ENCODE data around the gene RSU1.

Gene RSU1

GRCh38 chr10:16776896-16777295 lies 40.3 kb downstream of the RSU1 start:
- Histone ChIP-seq H3K27ac (ENCODE audit: low read length) (no peak overlapping the region), H2AFZ (ENCODE audit: low read depth, low read length) (no peak overlapping the region), H3K79me2 (ENCODE audit: low read length) (no peaks in the 10 kb centered on the region), H4K20me1 (ENCODE audit: insufficient read depth, low read length) (no peaks in the 10 kb centered on the region), H3K36me3 (replicated peaks; ENCODE audit: low read depth, low read length) (no peaks in the 10 kb centered on the region), H3K9ac (ENCODE audit: low read length) (no peak overlapping the region), H3K4me2 (ENCODE audit: low read length) (no peak overlapping the region), H3K4me3 (ENCODE audit: low read length) (no peak overlapping the region), H3K27me3 (ENCODE audit: low read depth, low read length) (no peaks in the 10 kb centered on the region), H3K9me3 (ENCODE audit: insufficient read depth, low read length) (no peaks in the 10 kb centered on the region), H3K4me1 (ENCODE audit: low read length) (peaks cover 6% of the 10 kb centered on the region; the same call in 1 of the 2 replicates)
- TF ChIP-seq CTCF (IDR thresholded peaks at IDR 0.05; ENCODE audit: low read depth, low read length) (no peak), EZH2phosphoT487 (IDR thresholded peaks at IDR 0.05; ENCODE audit: low read depth) (no peak)

- H3K27ac ChIP-seq (ENCODE audit: low read length): no peak overlapping the region
- no peaks in the 10 kb centered on the region for H3K9me3 ChIP-seq (ENCODE audit: insufficient read depth, low read length)
- no peak overlapping the region for H3K4me2 ChIP-seq (ENCODE audit: low read length)
- H4K20me1 ChIP-seq (ENCODE audit: insufficient read depth, low read length): no peaks in the 10 kb centered on the region
- H3K9ac ChIP-seq (ENCODE audit: low read length): no peak overlapping the region
- no peak overlapping the region for H2AFZ ChIP-seq (ENCODE audit: low read depth, low read length)
- H3K79me2 ChIP-seq (ENCODE audit: low read length): no peaks in the 10 kb centered on the region
- H3K4me1 ChIP-seq (ENCODE audit: low read length): 0 out of 2 replicates have a peak, but pooled peaks cover 2% of the 10 kb centered on the region
- H3K36me3 ChIP-seq (replicated peaks; ENCODE audit: low read depth, low read length): no peaks in the 10 kb centered on the region
- H3K27me3 ChIP-seq (ENCODE audit: low read depth, low read length): no peaks in the 10 kb centered on the region
- TF ChIP-seq CTCF (IDR thresholded peaks at IDR 0.05; ENCODE audit: low read depth, low read length): no peak
- TF ChIP-seq EZH2phosphoT487 (IDR thresholded peaks at IDR 0.05; ENCODE audit: low read depth): no peak
- no peak overlapping the region for H3K4me3 ChIP-seq (ENCODE audit: low read length)
Measured at GRCh38 chr10:16773334-16773733, 43.9 kb downstream of the RSU1 start.

GRCh38 chr10:16770670-16771069 lies 46.6 kb downstream of the RSU1 start:
- H3K36me3 ChIP-seq (replicated peaks; ENCODE audit: low read depth, low read length): no peaks in the 10 kb centered on the region
- H3K4me3 ChIP-seq (ENCODE audit: low read length): no peak overlapping the region

GRCh38 chr10:16770141-16770540 lies 47.1 kb downstream of the RSU1 start:
- no peaks in the 10 kb centered on the region for H3K27me3 ChIP-seq (ENCODE audit: low read depth, low read length)
- H3K4me2 ChIP-seq (ENCODE audit: low read length): no peak overlapping the region
- H3K4me1 ChIP-seq (ENCODE audit: low read length): peaks cover 8% of the 10 kb centered on the region
- TF ChIP-seq EZH2phosphoT487 (IDR thresholded peaks at IDR 0.05; ENCODE audit: low read depth): no peak
- TF ChIP-seq CTCF (IDR thresholded peaks at IDR 0.05; ENCODE audit: low read depth, low read length): no peak
- H3K4me3 ChIP-seq (ENCODE audit: low read length): no peak overlapping the region
- no peak overlapping the region for H3K27ac ChIP-seq (ENCODE audit: low read length)
- H3K9ac ChIP-seq (ENCODE audit: low read length): no peak overlapping the region
- H4K20me1 ChIP-seq (ENCODE audit: insufficient read depth, low read length): no peaks in the 10 kb centered on the region
- no peaks in the 10 kb centered on the region for H3K36me3 ChIP-seq (replicated peaks; ENCODE audit: low read depth, low read length)
- H2AFZ ChIP-seq (ENCODE audit: low read depth, low read length): no peak overlapping the region
- H3K79me2 ChIP-seq (ENCODE audit: low read length): no peaks in the 10 kb centered on the region
- no peaks in the 10 kb centered on the region for H3K9me3 ChIP-seq (ENCODE audit: insufficient read depth, low read length)

More at GRCh38 chr10:16770670-16771069, 46.6 kb downstream of the RSU1 start:
- Histone ChIP-seq H3K9me3 (ENCODE audit: insufficient read depth, low read length) (no peaks in the 10 kb centered on the region), H2AFZ (ENCODE audit: low read depth, low read length) (no peak overlapping the region), H3K9ac (ENCODE audit: low read length) (no peak overlapping the region), H3K27ac (ENCODE audit: low read length) (no peak overlapping the region), H3K4me1 (ENCODE audit: low read length) (peaks cover 3% of the 10 kb centered on the region), H3K27me3 (ENCODE audit: low read depth, low read length) (no peaks in the 10 kb centered on the region), H3K79me2 (ENCODE audit: low read length) (no peaks in the 10 kb centered on the region), H4K20me1 (ENCODE audit: insufficient read depth, low read length) (no peaks in the 10 kb centered on the region), H3K4me2 (ENCODE audit: low read length) (no peak overlapping the region)
- TF ChIP-seq EZH2phosphoT487 (IDR thresholded peaks at IDR 0.05; ENCODE audit: low read depth): no peak
- no peak for TF ChIP-seq CTCF (IDR thresholded peaks at IDR 0.05; ENCODE audit: low read depth, low read length)
